ENCODE measurements around the gene XPNPEP1. TPM values are rescaled to one million over a fixed set of nuclear protein-coding genes. Genes with fewer than 3 reads are reported as not detected.

XPNPEP1 gene
- total RNA-seq, 4 donors from 2014 or later = 77.5 to 109 (median 100) TPM

- DNase-seq (ENCODE audit: low spot score in 2 of 2) = no peak
- 65 to 82% methylated on average over 2 of the region's 2 CpGs for WGBS, 2 donors
- H3K4me3 ChIP-seq (ENCODE audit: low read depth, poor library complexity, severe bottlenecking) = no peak overlapping the region
- TF ChIP-seq CTCF (IDR thresholded peaks at IDR 0.05) (no peak), POLR2A (IDR thresholded peaks at IDR 0.05) (no peak)
- intact Hi-C loops (cut with DNase I; ENCODE audit: low total_unique reads) = no loop called here
Observed at GRCh38 chr10:109891105-109891504, 32.2 kb downstream of the XPNPEP1 start.

GRCh38 chr10:109889867-109890266 lies 33.4 kb downstream of the XPNPEP1 start:
- WGBS, 2 donors = 61 to 62% methylated on average over 4 of the region's 4 CpGs
- no peak overlapping the region for H3K4me3 ChIP-seq (ENCODE audit: low read depth, poor library complexity, severe bottlenecking)
- no peak for DNase-seq (ENCODE audit: low spot score in 2 of 2)
- intact Hi-C loops (cut with DNase I; ENCODE audit: low total_unique reads) = no loop called here
- no peak for TF ChIP-seq POLR2A (IDR thresholded peaks at IDR 0.05)
- no peak for TF ChIP-seq CTCF (IDR thresholded peaks at IDR 0.05)

- TF ChIP-seq CTCF (IDR thresholded peaks at IDR 0.05) (no peak), POLR2A (IDR thresholded peaks at IDR 0.05) (no peak)
- 91 to 94% methylated on average over 9 of the region's 9 CpGs for WGBS, 2 donors
- H3K4me3 ChIP-seq (ENCODE audit: low read depth, poor library complexity, severe bottlenecking) = no peak overlapping the region
- intact Hi-C loops (cut with DNase I; ENCODE audit: low total_unique reads) = no loop called here
- no peak for DNase-seq (ENCODE audit: low spot score in 2 of 2)
Observed at GRCh38 chr10:109887776-109888175, 35.5 kb downstream of the XPNPEP1 start.

- H3K4me3 ChIP-seq (ENCODE audit: low read depth, poor library complexity, severe bottlenecking) = no peak overlapping the region
- intact Hi-C loops (cut with DNase I; ENCODE audit: low total_unique reads) = no loop called here
- no peak for DNase-seq (ENCODE audit: low spot score in 2 of 2)
- WGBS, 2 donors = 88 to 93% methylated on average over 5 of the region's 5 CpGs
- TF ChIP-seq POLR2A (IDR thresholded peaks at IDR 0.05) (no peak), CTCF (IDR thresholded peaks at IDR 0.05) (no peak)
Observed at GRCh38 chr10:109887243-109887642, 36.1 kb downstream of the XPNPEP1 start.

- WGBS, 2 donors = 74 to 79% methylated on average over 2 of the region's 2 CpGs
- TF ChIP-seq CTCF (IDR thresholded peaks at IDR 0.05) (no peak), POLR2A (IDR thresholded peaks at IDR 0.05) (no peak)
- intact Hi-C loops (cut with DNase I; ENCODE audit: low total_unique reads) = no loop called here
- DNase-seq (ENCODE audit: low spot score in 2 of 2) = no peak
- H3K4me3 ChIP-seq (ENCODE audit: low read depth, poor library complexity, severe bottlenecking) = no peak overlapping the region
Observed at GRCh38 chr10:109886781-109887140, 36.5 kb downstream of the XPNPEP1 start.

- DNase-seq (ENCODE audit: low spot score in 2 of 2) = no peak
- intact Hi-C loops (cut with DNase I; ENCODE audit: low total_unique reads) = no loop called here
- 81 to 86% methylated on average over 10 of the region's 10 CpGs for WGBS, 2 donors
Observed at GRCh38 chr10:109886037-109886780, 37.1 kb downstream of the XPNPEP1 start.

More at GRCh38 chr10:109886037-109886780, 37.1 kb downstream of the XPNPEP1 start:
- H3K4me3 ChIP-seq (ENCODE audit: low read depth, poor library complexity, severe bottlenecking) = no peak overlapping the region
- TF ChIP-seq CTCF (IDR thresholded peaks at IDR 0.05) (no peak), POLR2A (IDR thresholded peaks at IDR 0.05) (no peak)

Data from lower leg skin (tissue), 4 donors.